ENCODE data around the gene ASTN2.

Gene ASTN2

DNA sequence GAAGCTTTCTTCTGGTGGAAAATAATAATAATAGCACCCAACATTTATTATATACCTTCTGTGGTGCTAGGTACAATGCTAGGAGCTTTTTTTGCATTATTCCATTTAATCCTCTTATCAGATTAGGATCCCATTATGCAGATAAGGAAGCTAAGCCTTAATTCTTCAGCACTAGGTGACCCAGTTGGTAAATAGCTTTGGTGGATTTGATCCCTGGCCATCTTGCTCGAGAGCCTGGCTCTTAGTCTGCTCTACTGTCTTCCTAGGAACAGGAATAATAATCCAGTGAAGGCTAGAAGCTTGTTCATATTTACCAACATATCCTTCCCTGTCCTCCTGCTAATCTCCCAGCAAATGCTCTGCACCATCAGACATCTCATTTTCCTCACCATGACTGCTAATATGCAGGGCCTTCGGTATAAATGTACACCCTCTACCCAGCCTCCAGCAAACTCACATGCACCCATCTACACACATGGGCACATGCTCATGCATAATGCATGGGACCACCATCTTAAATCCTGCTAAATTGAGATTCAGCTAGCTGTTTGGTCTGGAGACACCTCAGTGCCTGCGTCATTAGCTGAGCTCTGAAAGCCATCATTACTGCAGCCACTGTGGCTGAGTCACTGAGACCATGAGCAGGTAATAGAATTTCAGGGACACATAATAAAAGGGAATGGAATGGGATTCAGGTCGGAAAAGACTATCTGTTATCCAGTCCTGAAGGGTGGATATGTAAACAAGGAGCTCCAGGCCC is 640.3 kb downstream of the ASTN2 start:
- in situ Hi-C loops (cut with MboI; ENCODE audit: low sequenced_read_pairs): no loop called here

DNA sequence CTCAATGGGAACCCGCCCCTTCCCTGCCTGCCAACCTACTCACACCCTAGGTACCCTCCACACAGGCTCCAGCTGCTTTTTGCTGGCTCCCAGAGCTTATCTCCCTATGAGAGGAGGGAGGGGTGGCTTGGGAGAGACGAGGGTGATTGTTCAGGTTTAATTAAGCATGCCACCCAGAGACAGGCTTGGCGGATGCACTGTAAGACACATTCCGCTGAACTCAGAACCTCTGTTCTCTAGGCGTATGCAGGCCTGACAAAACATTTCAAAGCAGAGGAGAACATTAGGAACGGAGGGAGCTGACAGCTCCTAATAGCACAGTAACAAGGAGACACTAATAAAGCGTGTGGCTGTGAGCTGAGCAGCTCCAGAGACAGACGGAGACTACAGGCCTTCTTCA is 647.6 kb downstream of the ASTN2 start:
- in situ Hi-C loops (cut with MboI; ENCODE audit: low sequenced_read_pairs): no loop called here

DNA sequence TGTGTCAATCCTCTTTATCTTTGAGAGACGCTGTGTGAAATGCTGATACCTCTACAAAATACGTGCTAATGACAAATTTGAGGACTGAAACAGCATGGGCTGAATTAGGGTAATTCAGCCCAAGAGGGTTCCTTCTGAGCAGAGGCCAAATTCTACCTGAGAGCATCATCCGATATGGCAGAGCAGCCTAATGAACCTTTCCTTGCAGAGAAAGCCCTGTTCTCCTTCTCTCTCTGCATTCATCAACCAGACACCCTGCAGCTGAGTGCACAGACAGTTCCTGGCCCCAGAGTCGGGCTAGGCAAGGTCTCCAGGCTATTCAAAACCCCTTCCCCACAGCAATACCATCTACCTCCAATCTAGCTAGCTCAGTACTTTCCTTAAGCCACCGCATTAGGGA is 649.8 kb downstream of the ASTN2 start:
- in situ Hi-C loops (cut with MboI; ENCODE audit: low sequenced_read_pairs): no loop called here

DNA sequence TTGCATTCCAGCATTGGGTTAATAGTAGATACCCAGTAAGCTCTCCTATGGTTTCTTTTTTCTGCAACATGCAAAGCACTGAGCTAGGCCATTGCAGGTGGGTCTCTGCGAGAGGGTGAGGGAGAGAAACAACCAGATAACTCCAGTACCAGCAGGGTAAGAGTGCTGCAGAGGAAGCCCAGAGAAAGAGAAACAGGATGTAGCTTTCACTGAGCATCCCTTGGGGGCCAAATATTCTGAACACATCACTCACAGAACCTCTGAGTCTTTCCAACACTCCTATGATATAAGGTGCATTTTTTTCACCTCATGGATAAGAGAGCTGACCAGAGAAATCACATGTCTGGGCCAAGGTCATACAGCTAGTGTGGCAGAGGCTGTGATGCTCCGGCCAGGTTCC is 651.1 kb downstream of the ASTN2 start:
- in situ Hi-C loops (cut with MboI; ENCODE audit: low sequenced_read_pairs): no loop called here

DNA sequence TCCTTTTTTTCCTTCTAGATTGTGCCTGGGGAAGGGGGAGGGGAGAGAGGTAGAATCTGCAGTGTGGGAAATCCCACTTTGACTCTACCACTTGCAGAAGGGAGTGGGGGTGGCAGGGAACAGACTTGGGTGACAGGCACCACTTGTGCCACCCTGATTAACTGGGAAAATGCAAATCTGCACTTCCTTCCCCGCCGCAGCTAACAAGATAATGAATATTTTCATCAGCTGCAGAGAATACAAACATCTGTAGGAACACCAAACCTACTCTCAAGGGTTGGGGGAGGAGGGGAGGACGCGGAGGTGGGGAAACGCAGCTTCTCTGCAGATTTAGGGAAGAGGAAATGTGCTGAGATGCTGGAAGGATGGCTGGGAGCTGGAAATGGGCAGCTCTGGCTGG is 654.2 kb downstream of the ASTN2 start:
- in situ Hi-C loops (cut with MboI; ENCODE audit: low sequenced_read_pairs): no loop called here

DNA sequence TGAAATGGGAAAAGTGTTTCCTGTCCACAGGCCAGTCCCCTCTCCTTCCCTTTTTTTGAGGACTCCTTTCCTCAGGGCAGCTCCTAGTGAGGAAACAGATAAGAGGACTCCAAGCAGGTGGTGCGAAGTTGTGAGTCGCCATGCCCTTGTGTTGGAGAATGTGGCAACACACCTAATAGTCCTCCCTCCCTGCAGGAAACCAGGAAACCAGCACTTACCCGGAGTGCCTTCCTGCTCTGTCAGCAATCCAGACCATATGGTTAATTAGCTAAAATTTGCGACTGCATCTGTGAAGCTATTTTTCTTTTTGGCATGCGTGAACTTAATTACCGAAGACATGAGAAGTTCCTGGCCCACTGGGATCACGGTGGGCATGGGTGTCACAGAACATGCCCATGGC is 657.8 kb downstream of the ASTN2 start:
- in situ Hi-C loops (cut with MboI; ENCODE audit: low sequenced_read_pairs): no loop called here

DNA sequence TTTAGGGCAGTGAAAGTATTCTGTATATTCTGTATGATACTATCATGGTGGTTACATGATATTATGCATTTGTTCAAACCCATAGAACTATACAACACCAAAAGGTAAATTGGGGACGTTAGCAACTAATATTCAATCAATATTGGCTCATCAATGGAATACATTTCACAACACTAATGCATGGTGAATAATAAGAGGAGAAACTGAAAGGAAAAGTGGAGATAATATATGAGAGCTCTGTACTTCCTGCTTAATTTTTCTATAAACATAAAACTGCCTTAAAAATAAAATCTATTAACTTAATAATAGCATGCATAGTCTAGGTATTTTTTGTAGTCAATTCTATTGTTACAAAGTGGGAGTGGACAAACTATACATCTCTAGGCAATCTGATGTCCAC is 661.5 kb downstream of the ASTN2 start:
- in situ Hi-C loops (cut with MboI; ENCODE audit: low sequenced_read_pairs): no loop called here

DNA sequence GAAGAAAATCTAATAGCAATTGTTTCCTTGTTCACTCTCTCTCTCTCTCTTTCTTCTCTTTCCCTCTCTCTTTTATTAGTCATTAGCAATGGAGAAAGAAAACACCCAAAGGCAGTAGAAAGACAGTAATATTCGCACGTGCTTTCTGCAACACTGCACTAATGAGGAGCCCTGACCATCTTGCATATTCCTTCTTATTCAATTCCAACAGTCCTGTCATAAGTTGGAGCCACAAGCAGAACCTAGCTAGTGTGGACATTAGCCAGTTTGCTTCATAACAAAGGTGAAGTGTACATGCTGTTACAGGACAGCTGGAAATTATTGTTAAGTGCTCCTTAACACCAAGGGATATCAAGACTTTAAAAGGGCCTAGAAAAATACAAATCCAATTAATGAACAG is 664.3 kb downstream of the ASTN2 start:
- in situ Hi-C loops (cut with MboI; ENCODE audit: low sequenced_read_pairs): no loop called here

DNA sequence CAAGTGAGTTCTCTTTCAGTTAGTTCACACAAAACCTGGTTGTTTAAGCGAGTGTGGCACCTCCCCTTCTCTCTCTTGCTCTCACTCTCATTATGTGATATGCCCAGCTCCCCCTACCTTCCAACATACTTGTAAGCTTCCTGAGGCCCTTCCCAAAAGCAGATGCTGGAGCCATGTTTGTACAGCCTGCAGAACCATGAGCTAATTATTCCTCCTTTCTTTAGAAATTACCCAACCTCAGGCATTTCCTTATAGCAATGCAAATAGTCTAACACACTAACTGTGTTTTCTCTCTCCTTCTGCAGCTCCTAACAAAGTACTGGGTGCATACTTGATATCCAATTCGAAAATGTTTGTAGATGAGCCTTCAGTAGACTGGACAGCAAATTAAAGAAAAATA is 665.1 kb downstream of the ASTN2 start:
- in situ Hi-C loops (cut with MboI; ENCODE audit: low sequenced_read_pairs): no loop called here

DNA sequence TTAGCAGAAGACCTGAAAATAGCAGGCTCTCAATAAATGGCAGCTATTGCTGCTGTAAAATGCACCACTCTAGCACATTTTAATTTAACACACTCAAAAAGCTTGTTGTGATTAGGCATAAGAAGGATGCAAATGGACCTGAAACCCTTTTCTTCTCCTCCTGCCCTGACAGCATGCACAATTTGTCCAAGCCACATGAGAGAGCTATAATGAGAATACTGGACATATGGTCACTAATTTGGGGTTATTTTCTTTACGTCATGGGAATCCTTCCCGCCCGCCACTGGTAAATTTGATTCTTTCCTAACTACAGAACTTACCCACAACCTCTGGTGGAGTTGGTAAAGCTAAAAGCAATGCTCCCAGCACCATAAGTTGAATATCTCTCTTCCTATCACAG is 665.7 kb downstream of the ASTN2 start:
- in situ Hi-C loops (cut with MboI; ENCODE audit: low sequenced_read_pairs): no loop called here

DNA sequence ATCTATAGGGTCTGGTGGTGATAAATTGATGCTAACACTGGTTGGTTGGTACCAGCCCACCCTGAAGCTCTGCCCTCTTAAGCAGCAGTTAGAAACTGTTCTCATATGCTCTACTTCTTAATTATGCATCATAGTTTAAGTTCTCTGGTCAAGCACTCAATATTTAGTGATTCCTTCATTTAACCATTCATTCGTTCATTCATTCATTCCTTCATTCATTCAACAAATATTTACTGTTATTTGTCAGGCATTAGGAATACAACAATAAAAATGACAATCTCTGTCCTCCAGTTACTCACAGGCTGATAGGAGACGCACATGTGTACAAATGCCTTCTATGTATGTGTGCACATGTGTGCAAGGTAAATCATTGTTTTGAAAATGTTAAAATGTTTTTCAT is 673.1 kb downstream of the ASTN2 start:
- in situ Hi-C loops (cut with MboI; ENCODE audit: low sequenced_read_pairs): no loop called here

DNA sequence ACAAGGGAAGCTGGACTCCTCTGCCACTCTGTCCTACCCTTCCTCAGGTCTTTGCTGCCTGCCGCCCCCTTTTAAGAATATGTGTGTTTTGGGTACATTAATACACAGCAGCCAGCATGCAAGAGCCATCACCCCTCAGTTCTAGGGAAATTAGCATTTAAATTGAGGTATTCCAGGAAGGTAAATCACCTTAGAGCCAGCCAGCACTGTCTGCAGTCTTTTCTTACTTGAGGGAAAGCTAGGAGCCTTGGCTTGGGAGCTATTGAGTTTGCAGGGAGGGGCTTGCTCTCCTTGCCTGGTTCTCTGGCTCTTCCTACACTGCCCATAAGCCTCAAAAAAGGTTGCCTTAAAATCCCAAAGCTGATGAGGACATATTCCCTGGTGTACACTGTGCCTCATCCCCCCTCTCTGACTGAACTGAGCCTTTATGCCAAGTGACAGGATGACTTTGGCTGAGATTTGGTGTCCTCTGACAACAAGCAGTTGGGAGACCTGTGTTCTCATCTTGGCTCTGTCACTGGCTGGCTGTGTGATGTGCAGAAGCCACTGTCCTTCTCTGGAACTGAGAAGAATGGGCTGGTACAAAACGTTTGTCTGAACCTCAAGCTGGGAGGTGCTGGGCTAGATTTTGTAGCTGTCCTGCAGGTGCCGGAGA is 673.6 kb downstream of the ASTN2 start:
- in situ Hi-C loops (cut with MboI; ENCODE audit: low sequenced_read_pairs): no loop called here

DNA sequence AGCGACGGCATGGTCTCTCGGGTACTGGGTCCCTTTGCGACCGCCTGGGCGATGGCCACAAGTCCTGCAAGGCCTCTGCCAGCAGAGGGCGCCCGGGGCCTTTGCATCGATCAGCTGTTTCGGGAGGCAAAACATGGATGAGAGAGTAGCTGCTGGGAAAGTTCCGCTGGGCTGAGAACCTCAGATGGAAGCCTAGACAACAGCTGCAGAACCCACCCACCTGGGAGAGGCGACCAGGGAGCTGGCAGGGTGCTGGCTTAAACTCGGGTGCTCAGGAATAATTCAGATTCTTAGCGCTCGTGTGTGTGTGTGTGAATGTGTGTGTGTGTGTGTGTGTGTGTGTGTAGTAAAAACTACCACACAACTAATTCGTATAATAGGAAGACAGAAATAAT is 677.7 kb downstream of the ASTN2 start:
- in situ Hi-C loops (cut with MboI; ENCODE audit: low sequenced_read_pairs): no loop called here

DNA sequence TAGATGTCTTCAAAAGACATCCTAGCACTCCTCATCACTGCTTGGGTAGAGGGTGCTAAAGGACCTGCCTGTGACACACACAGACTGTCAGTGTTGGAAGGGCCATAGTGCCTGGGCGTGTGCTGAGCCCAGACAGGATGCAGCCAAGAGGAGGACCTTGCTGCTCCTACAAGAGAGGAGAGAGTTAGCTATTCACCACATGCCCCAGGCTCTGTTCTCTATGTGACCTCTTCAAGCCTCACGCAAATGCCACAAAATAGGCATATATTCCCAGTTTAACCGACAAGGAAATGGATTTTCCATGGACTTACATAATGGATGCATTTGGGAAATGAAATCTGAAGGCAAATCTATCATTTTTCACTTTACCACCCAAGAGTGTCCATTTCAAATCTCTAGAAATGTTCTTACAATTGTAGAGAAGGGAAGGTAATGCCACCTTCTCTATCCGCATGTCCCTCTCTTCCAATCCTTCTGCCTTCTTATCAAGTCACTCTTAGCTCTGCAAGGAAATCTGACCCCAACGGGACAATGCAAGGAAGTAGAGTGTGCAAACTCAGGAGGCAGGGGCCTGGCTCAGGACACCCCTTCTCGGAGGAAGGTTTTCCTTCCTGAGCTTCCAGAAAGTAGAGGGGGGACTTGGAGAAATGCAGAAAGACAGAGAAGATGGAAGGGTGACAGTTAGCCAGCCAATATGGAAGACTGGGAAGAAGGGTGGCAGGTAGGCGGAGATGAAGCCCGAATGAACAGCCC is 678.3 kb downstream of the ASTN2 start:
- in situ Hi-C loops (cut with MboI; ENCODE audit: low sequenced_read_pairs): no loop called here

DNA sequence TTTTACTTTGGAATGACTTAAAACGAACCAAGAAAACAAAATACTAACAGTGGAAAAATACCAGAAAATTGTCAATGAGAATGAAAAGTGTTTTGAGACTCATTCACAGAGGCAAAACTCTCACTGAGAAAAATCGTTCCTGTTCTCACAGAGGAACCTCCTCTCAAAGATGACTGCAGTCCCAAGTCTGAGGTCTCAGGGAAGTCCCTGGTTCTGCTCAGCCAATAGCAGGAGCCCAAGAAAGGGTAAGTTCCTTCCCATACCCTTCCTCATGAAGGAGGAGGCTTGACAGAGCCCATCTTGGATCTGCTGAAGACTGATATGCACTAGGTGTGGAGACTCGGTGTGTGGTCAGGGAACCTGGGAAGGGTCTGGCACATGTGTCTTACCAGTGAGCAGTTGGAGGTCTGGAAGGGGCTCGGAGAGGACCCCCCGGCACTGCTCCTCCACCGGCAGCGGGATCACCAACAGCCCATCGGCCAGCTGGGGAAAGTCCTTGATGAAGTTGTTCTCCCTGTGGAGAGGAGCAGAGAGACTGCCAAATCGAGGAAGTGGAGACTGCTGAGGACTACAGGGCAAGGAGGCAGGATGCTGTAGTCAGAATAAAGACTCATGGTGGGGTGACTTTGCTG is 681.7 kb downstream of the ASTN2 start:
- in situ Hi-C loops (cut with MboI; ENCODE audit: low sequenced_read_pairs): no loop called here

DNA sequence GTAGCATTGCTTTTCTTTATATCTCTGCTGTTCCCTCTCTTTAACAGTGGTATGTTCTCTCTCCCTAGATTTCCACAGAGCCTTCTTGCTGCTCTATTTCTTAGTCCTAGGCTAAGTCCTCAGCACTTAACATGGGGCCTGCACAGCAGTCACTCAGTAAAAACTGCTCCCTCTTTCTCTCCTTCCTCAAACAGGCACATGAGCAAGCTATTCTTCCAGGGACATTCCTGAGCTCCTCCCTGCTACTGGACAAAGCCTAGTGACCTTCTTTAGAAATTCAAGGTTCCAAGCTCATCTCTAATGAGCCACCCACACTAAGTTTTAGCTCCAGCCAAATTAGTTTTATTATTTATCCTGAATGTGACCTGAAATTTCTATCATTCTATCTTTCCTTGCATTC is 688.3 kb downstream of the ASTN2 start:
- in situ Hi-C loops (cut with MboI; ENCODE audit: low sequenced_read_pairs): no loop called here

DNA sequence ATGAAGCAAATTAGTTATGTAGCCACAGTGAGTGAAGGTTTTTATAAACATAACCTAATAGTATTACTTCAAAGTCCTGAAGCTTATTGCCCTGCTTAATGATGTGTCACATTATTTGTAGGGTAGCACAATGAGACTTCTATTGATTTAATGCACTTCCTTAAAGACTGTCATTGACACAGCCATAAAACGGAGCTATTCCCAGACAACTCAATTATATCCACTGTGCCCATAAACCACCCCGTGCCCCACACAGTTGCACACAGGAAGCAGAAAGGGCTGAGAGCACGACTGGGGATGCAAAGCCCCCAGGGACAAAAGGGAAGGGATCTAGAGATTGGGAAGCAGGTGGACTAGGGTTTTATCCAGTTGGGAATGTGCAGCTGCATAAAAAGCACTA is 690.7 kb downstream of the ASTN2 start:
- in situ Hi-C loops (cut with MboI; ENCODE audit: low sequenced_read_pairs): no loop called here

DNA sequence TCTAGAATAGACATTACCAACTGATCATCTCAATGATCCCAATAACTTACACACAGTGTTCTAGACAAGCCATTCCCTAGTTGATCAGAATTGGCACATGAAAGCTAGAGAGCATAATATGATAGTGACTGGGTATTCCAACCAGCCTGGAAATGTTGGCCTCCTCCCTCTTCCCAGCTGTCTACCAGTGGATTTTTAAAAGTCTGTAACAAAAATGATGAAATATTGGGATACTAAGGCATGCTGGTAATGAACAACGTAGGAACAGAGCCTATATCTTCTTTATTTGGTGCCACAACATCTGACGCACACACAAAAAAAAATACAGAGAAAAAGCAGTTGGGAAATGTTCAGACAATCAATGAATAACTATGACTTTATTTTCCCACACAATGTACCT is 692.9 kb downstream of the ASTN2 start:
- in situ Hi-C loops (cut with MboI; ENCODE audit: low sequenced_read_pairs): no loop called here

DNA sequence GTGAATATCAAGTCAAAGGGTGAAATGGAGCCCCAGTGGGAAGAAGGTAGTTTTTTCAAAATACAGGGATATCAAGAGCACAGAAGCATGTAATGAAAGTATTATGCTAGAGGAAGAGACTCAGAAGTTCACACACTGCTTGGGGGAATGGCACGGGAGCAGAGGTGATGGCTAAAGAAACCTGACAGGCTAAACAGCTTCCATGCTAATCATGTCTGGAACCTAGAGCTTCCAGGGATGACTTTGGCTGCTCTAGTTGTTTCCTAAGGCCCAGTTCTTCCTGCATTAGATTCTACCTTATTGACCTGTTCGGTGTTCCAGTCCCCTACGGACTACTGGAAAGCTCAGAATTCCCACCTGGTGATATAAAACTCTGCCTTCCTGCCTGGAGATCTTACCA is 693.4 kb downstream of the ASTN2 start:
- in situ Hi-C loops (cut with MboI; ENCODE audit: low sequenced_read_pairs): no loop called here

DNA sequence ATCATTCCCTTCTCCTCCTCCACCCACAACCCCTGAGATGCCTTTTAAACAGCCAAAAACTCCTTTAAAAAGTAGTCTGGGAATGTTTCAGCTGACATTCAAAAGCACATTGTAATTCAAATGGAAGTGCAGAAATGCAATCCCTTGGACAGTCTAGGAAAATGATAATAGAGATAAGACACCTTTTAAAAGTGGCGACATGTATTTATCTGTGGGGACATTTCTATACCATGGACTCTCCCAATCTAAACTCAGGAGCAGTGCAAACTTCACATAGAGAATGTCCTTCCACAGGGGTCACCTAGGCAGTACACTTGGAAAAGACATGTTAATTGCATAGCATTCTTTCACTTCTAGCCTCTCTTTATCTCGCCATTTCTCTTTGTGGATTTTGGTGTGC is 694.7 kb downstream of the ASTN2 start:
- in situ Hi-C loops (cut with MboI; ENCODE audit: low sequenced_read_pairs): no loop called here

DNA sequence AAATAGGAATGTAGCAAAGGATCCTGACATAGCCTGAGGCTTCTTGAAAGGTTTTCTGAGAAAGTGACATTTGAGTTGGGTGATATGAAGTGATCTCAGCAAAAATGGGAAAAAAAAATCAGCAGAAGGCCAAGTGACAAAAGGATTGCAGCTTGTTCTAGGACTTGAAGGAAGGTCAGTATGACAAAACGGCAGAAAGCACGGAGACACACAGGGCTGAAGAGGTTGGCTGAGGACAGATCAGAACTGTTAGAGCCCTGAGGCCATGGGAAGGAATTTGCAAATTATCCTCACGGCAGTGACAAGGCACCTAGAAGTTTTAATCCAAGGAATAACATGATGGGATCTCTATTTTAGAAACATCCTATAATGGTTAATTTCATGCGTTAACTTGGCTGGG is 696.7 kb downstream of the ASTN2 start:
- in situ Hi-C loops (cut with MboI; ENCODE audit: low sequenced_read_pairs): no loop called here

DNA sequence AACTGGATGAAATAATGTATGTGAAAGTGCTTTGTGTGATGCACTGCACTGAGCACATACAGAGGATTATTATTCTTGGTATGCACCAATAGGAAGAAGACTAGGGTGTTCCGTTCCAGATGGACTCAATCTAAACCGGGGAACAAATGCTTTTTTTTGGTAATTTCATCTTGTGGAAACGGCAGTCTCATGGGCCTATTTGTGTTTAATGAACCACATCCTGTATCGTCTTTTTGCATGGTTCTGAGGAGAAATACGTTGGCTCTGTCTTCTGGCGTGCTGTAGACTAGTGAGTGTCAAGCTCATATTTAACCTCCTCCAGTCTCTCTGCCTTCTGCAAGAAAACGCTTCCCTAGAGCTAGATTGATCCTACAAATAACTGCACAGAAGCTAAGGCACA is 697.7 kb downstream of the ASTN2 start:
- in situ Hi-C loops (cut with MboI; ENCODE audit: low sequenced_read_pairs): no loop called here

All from HL-60/S4 (cell line).